ENCODE data around the gene TAS2R60.

The TAS2R60 gene

DNA sequence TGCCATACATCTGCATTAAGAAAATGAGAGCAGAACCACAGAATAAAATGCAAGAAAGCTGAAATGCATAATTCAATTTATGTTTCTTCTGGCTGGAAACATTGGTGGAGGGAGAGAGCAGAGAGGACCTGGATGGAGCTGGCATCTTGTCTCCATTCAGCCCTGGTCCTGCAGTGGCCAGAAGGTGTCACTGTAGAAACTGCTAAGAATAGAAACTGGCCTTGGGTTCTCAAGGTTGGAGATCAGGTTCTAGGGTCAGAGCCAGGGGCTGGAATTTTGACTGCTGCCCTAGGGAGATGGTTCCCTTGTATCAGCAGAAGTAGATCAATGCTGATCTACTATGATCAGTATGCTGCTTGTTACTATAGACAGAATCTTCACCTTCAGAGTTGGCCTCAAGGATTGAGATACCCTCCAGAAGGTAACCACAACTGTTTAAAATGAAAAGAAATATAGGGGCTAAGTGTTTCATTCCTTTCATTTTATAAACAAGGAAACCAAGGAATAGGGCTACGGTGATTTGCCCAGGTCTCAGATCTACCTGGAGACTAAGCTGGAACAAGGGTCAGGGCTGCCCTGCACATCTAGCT is 47.6 kb downstream of the TAS2R60 start:
- ChIA-PET CTCF (interaction anchor here (0.7 to 2.9 kb wide), 8 partner anchors 10 to 638 kb away, joined by 3 to 13 read pairs (median 3); no protein-coding TSS in a partner anchor), POLR2A (no interaction called here)
- no peak for DNase-seq (ENCODE audit: extremely low spot score)
- TF ChIP-seq, protein P1, sequence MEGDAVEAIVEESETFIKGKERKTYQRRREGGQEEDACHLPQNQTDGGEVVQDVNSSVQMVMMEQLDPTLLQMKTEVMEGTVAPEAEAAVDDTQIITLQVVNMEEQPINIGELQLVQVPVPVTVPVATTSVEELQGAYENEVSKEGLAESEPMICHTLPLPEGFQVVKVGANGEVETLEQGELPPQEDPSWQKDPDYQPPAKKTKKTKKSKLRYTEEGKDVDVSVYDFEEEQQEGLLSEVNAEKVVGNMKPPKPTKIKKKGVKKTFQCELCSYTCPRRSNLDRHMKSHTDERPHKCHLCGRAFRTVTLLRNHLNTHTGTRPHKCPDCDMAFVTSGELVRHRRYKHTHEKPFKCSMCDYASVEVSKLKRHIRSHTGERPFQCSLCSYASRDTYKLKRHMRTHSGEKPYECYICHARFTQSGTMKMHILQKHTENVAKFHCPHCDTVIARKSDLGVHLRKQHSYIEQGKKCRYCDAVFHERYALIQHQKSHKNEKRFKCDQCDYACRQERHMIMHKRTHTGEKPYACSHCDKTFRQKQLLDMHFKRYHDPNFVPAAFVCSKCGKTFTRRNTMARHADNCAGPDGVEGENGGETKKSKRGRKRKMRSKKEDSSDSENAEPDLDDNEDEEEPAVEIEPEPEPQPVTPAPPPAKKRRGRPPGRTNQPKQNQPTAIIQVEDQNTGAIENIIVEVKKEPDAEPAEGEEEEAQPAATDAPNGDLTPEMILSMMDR (IDR thresholded peaks at IDR 0.05; ENCODE audit: control extremely low read depth, extremely low read depth, low read depth, missing control alignments) = peak; percentile 38

DNA sequence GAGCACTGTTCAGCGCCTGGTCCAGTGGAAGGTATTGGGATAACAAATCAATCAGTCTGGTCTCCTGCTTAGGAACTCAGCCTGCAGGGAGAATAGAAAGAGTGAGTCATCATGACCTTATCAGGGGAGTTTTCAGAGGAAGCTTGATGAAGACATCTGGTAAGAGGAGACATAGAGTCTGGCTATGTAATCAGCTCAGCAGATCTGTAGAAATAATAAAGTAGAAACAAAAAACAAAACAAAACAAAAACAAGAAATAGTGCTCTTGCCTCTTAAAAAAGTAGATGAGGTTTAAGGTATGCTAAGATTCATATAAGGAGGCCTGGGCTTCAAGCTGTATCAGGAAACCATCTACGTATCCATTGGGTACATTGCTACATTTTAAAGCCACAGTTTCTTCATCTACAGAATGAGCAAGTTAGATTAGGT is 48.8 kb downstream of the TAS2R60 start:
- DNase-seq (ENCODE audit: extremely low spot score) = no peak
- CTCF ChIA-PET = interaction anchor here (1.2 to 2.9 kb wide), 3 partner anchors 11 to 277 kb away, joined by 3 to 6 read pairs (median 3); no protein-coding TSS in a partner anchor
- POLR2A ChIA-PET = no interaction called here
- TF ChIP-seq, protein P1 (IDR thresholded peaks at IDR 0.05; ENCODE audit: control extremely low read depth, extremely low read depth, low read depth, missing control alignments) = no peak

DNA sequence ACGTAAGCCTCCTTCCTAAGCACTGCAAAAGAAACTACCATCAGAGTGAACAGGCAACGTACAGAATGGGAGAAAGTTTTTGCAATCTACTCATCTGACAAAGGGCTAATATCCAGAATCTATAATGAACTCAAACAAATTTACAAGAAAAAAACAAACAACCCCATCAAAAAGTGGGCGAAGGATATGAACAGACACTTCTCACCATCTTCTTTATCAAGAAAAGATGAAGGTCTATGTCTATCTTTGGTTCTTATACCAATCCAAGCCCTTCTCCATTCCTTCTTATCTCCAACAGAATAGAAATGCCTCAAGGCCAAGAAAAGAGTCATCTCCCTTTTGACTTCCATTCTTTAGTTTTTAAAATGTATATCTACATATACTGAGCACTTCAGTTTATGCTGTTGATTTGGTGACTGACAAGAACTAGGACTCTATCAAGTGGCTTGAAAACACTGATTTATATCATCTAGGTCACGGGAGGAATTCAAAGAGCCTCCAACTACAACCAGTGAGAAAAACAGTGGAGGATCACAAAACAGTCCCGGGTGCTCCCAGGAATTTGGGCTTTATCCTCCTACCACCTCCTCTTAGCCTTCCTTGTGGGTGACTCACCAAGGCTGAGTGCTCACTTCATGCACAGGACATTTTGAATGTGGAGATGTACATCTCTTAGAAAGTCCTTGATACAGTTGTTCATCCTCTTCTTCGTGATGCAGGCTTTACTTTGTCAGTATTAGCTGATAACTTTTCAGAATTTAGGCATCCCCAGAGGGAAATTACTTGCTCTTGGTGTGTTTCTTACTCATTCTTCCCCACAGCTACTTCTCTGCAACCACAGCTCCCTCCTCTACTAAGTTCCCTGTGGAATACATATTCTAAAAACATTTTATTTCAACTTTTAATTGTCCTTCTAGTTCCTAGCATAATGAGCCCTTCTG is 49.8 kb downstream of the TAS2R60 start:
- DNase-seq (ENCODE audit: extremely low spot score) = no peak
- POLR2A ChIA-PET = no interaction called here
- CTCF ChIA-PET = interaction anchor here (1.5 to 2.9 kb wide), 2 partner anchors 11 to 278 kb away, joined by 3 to 6 read pairs; no protein-coding TSS in a partner anchor
- TF ChIP-seq, protein P1 (IDR thresholded peaks at IDR 0.05; ENCODE audit: control extremely low read depth, extremely low read depth, low read depth, missing control alignments) = no peak

DNA sequence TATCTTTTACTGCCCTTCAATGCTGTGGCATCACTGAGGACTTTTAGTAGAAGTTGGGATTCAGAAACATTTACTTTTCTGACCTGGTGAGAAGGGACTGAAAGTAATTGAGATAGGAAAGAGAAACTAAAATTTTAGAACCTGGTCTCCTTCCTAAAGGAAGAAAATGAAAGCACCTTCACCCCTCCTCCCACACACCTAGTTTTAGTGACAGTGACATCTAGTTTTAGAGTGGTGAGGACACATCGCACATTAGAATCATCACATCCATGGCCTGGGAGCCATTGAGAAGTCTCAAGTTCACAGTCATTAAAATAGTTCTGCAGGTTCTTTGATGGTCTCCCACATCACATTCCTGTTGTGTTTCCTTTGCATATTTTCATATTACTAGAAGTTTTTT is 50.5 kb downstream of the TAS2R60 start:
- DNase-seq (ENCODE audit: extremely low spot score) = no peak
- TF ChIP-seq, protein P1 (IDR thresholded peaks at IDR 0.05; ENCODE audit: control extremely low read depth, extremely low read depth, low read depth, missing control alignments) = no peak
- POLR2A ChIA-PET = no interaction called here
- CTCF ChIA-PET = no interaction called here
